ENCODE data around the gene VSNL1.

Gene VSNL1

DNA sequence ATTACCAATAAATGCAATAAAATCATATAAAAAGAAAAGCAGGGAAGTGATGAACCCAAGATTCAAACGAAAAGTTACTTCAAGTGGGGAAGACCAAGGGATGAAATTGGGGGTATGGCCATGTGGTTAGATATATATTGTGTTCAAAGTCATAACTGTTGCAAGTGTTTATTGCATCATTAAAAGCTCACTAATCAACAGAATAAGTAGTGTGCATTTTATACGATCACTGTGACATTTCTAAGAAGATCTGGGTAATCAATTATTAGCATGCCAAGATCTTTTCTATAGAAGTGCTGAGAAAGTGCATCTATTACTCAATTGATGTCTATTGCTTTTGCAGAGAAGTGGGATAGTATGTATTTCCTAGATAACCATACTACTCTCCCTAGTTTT lies 52.9 kb downstream of the VSNL1 start:
- no peaks in the 10 kb centered on the region for H3K27me3 ChIP-seq (ENCODE audit: insufficient read depth, low read length)
- no peak overlapping the region for H2AFZ ChIP-seq (ENCODE audit: low read depth, low read length)
- no peaks in the 10 kb centered on the region for H3K4me1 ChIP-seq (ENCODE audit: insufficient read depth, low read length)
- no peaks in the 10 kb centered on the region for H3K36me3 ChIP-seq (ENCODE audit: insufficient read depth, low read length)
- no peaks in the 10 kb centered on the region for H3K9me3 ChIP-seq (ENCODE audit: low read length)
- H3K4me3 ChIP-seq (ENCODE audit: low read length), result no peak overlapping the region

DNA sequence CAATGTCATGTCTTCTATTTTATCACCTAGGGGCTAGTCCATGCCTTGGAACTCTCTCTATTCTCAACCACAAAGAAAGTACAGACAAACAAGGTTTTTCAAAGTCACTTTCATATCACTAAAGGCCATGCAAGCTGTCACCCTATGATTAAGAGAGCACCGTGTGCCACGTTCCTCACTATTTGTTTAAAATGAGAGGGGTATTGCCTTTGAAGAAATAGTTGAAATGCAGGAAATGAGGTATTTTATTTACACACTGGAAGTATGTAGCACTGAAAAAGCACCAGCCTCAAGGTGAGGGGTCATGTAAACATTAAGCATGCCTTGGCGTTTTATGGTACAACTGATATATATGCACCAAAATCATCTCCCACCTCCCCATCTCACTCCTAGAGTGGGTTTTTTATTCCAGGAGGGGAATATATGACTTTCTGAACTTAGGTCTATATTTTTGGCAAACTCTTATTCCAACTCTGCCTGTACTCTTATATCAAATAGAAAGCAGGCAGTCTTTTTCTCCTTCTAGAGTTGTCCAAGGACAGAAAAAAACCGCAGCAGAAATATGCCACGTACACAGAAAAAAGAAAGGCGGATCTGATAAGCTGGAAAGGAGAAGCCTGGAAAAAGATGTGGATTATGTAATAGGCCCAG lies 53.5 kb downstream of the VSNL1 start:
- no peaks in the 10 kb centered on the region for H3K9me3 ChIP-seq (ENCODE audit: low read length)
- no peak overlapping the region for H3K4me3 ChIP-seq (ENCODE audit: low read length)
- H3K36me3 ChIP-seq (ENCODE audit: insufficient read depth, low read length), result no peaks in the 10 kb centered on the region
- H3K27me3 ChIP-seq (ENCODE audit: insufficient read depth, low read length), result no peaks in the 10 kb centered on the region
- no peaks in the 10 kb centered on the region for H3K4me1 ChIP-seq (ENCODE audit: insufficient read depth, low read length)
- no peak overlapping the region for H2AFZ ChIP-seq (ENCODE audit: low read depth, low read length)

DNA sequence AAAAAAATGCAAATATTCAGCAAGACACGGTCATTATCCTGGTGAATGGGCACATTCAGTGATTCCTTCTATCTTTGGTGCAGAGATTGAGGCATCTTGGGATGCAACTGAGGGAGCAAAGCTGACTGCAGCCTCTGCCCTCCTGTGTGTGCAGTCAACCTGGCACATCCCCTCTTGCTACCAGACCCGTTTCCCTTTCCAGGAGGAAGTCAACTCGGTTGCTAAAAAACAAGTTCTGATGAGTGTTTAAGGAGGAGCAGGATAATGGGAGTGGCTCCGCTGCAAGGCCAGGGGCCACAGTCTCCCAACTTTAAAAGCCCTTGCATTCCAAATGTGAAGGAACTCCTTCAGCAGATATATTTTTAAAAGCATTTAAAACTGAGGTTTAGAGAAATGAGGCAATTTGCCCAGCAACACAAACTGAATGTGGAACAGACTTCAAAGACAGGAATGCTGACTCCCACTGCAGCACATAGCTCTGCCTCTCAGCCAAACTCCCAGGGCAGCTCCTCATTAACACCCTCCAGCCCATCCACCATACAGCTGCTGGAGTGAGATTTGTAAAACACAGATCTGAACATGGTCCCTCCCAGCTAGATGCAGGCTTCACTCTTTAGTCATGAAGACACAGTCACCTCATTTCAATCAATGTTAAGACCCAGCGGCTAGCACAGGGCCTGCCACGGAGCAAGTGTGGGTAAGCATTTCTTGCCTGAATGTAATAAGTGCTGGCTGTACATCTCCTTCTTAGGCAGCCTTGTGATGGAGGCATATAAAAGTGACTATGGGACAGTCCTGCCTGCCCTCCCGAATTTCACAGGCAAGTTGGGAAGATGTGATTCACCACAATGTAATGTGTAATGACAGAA lies 54.3 kb downstream of the VSNL1 start:
- no peak overlapping the region for H3K4me3 ChIP-seq (ENCODE audit: low read length)
- no peaks in the 10 kb centered on the region for H3K4me1 ChIP-seq (ENCODE audit: insufficient read depth, low read length)
- H3K9me3 ChIP-seq (ENCODE audit: low read length), result no peaks in the 10 kb centered on the region
- H3K36me3 ChIP-seq (ENCODE audit: insufficient read depth, low read length), result no peaks in the 10 kb centered on the region
- H2AFZ ChIP-seq (ENCODE audit: low read depth, low read length), result no peak overlapping the region
- peaks cover 2% of the 10 kb centered on the region for H3K27me3 ChIP-seq (ENCODE audit: insufficient read depth, low read length)

DNA sequence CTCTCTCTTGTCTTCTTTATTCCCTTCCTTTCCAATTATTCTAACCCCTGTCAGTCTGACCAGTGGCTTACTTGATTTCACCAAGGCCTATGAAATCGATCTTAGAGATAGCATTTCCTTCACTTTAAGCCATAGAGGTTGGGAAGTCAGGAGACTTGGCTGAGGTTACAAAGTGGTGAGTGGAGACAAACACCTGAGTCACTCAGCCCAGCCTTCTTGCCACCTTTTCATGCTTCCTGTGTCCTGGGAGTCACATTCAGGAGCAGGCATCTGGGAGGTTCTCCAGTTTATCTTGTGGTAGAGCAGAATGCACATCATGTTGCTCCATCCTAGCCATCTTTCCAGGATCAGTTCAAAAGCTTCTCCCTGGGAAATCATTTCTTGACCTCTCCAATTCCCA lies 59.1 kb downstream of the VSNL1 start:
- peaks cover 2% of the 10 kb centered on the region for H3K27me3 ChIP-seq (ENCODE audit: insufficient read depth, low read length)
- H3K9me3 ChIP-seq (ENCODE audit: low read length), result no peaks in the 10 kb centered on the region
- H3K4me3 ChIP-seq (ENCODE audit: low read length), result no peak overlapping the region
- no peak overlapping the region for H2AFZ ChIP-seq (ENCODE audit: low read depth, low read length)
- H3K4me1 ChIP-seq (ENCODE audit: insufficient read depth, low read length), result no peaks in the 10 kb centered on the region
- no peaks in the 10 kb centered on the region for H3K36me3 ChIP-seq (ENCODE audit: insufficient read depth, low read length)

DNA sequence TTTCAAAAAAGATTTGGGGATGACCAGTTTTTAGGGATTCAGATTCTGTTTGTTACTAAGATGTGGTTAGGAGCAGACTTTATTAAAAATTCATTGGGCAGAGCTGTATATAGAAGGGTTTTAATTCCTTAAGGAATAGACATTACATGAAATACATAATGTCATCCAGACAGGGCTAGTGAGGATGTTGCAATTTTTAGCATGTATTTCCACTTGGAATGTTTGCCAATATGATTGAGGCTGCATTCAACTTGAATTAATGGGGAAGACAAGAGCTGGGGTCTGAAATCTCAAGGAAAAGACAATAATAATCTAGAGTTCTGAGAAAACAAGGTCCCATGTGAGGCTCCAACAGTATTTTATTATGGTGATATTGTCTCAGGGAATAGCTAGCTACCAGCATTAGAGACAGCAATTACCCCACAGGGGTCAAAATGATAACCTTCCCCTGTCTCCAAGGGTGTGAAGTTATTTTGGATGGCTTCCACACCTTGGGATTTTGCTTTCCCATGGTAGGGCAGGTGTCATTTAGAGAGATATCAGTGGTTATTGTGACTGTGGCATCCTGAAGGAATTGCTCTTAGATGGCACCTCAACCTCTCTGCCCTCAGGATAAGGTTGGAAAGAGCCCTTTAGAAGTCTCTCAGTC lies 60.2 kb downstream of the VSNL1 start:
- H3K36me3 ChIP-seq (ENCODE audit: insufficient read depth, low read length), result no peaks in the 10 kb centered on the region
- H3K9me3 ChIP-seq (ENCODE audit: low read length), result no peaks in the 10 kb centered on the region
- no peak overlapping the region for H3K4me3 ChIP-seq (ENCODE audit: low read length)
- no peaks in the 10 kb centered on the region for H3K4me1 ChIP-seq (ENCODE audit: insufficient read depth, low read length)
- peaks cover 2% of the 10 kb centered on the region for H3K27me3 ChIP-seq (ENCODE audit: insufficient read depth, low read length)
- H2AFZ ChIP-seq (ENCODE audit: low read depth, low read length), result no peak overlapping the region

DNA sequence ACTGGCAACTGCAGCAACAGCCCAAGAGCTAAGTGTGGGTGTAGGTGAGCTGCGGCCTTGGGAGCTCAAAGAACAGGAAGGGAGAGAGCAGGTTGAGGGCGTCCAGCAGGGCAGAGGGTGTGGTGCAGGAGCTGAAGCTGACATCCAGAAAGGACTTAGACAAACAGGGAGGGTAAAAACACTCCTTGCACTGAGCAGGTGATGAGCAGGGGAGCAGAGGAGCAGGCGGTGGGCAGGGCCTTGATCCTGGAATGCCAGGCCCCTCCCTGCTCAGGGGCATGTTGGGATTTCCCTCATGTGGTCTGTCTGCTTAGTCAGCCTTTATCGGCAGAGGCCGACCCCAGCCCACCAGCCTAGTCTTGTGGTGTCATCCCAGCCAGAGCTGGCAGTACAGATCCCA lies 63.6 kb downstream of the VSNL1 start:
- Histone ChIP-seq H3K4me3 (ENCODE audit: low read length) (no peak overlapping the region), H3K36me3 (ENCODE audit: insufficient read depth, low read length) (no peaks in the 10 kb centered on the region), H3K27me3 (ENCODE audit: insufficient read depth, low read length) (peaks cover 2% of the 10 kb centered on the region), H3K4me1 (ENCODE audit: insufficient read depth, low read length) (peaks cover 7% of the 10 kb centered on the region), H3K9me3 (ENCODE audit: low read length) (no peaks in the 10 kb centered on the region), H2AFZ (ENCODE audit: low read depth, low read length) (no peak overlapping the region)

DNA sequence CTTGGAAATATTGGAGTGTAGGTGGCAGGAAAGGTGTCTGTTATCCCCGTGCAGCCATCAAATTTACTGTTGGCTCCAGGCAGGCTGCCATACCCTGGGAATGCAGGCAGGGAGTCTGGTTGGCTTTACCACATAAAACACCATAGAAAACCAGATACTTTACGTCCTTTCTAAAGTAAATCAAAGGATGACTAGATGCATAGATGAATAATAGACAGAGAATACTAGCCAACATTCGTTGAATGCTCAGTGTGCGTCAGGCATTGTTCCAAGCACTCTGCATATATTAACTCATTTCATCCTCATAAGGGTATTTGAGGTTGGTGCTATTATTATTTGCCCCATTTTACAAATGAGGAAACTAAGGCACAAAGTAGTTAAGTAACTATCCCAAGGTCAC lies 65.2 kb downstream of the VSNL1 start:
- Histone ChIP-seq H3K9me3 (ENCODE audit: low read length) (no peaks in the 10 kb centered on the region), H3K36me3 (ENCODE audit: insufficient read depth, low read length) (no peaks in the 10 kb centered on the region), H3K4me3 (ENCODE audit: low read length) (no peak overlapping the region), H3K4me1 (ENCODE audit: insufficient read depth, low read length) (peaks cover 7% of the 10 kb centered on the region), H3K27me3 (ENCODE audit: insufficient read depth, low read length) (no peaks in the 10 kb centered on the region), H2AFZ (ENCODE audit: low read depth, low read length) (no peak overlapping the region)

DNA sequence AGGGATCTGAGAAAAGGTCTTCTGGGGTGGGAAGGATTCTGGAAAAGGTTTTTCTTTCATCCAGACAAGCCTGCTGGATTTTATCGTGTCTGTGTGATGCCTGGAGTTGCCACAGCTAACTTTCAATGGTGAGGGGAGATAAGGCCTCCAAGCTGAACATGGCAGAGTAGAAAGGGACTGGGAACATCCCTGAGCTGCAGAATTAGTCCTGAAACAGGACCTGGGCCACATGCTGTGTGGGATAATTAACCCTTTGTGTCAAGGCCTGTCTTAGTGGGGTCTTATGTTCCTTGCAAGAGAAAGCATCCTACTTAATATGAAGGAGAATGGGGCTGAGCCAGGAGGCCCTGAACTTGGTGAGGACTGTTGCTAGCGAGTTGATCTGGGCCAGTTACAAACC lies 66.4 kb downstream of the VSNL1 start:
- Histone ChIP-seq H2AFZ (ENCODE audit: low read depth, low read length) (no peak overlapping the region), H3K4me1 (ENCODE audit: insufficient read depth, low read length) (peaks cover 7% of the 10 kb centered on the region), H3K4me3 (ENCODE audit: low read length) (no peak overlapping the region), H3K36me3 (ENCODE audit: insufficient read depth, low read length) (no peaks in the 10 kb centered on the region), H3K9me3 (ENCODE audit: low read length) (no peaks in the 10 kb centered on the region), H3K27me3 (ENCODE audit: insufficient read depth, low read length) (no peaks in the 10 kb centered on the region)

DNA sequence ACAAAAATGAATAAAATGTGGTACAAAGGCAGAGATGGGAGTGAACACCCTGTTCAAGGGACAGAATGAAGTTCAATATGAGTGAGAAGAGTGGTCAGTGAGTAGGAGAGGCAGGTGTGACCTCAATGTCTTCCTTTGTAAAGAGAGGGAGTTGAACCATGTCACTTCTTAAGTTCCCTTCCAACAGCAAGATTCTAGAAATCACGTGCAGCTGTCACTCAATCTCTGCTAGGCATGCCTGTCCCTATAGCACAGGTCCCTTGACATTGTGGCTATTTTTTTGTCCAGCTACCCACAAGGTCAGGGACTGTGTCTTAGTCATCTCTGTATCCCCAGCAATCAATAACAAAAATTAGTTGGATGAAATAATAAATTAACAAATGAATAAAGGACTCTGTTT lies 66.9 kb downstream of the VSNL1 start:
- no peaks in the 10 kb centered on the region for H3K27me3 ChIP-seq (ENCODE audit: insufficient read depth, low read length)
- H3K4me1 ChIP-seq (ENCODE audit: insufficient read depth, low read length), result peaks cover 7% of the 10 kb centered on the region
- no peaks in the 10 kb centered on the region for H3K9me3 ChIP-seq (ENCODE audit: low read length)
- H3K4me3 ChIP-seq (ENCODE audit: low read length), result no peak overlapping the region
- no peak overlapping the region for H2AFZ ChIP-seq (ENCODE audit: low read depth, low read length)
- no peaks in the 10 kb centered on the region for H3K36me3 ChIP-seq (ENCODE audit: insufficient read depth, low read length)

DNA sequence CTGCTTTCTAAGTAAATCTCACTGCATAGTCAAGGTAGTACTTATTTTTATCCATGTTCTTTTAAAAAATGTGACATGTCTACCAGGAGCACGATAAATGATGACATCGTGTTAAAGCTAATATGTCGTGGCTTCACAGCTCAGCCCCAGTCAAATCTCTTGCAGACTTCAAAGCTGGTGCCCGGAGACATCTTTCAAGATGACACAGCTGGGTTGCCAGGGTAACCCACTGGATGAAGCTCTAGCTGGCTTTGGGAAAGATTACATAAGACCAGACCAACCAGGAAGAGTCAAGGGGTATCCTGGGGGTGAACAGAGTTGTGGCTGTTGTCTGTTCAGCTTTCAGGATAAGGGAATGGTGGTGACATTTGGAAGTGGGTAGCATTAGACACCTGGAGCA lies 67.8 kb downstream of the VSNL1 start:
- no peak overlapping the region for H3K4me3 ChIP-seq (ENCODE audit: low read length)
- no peaks in the 10 kb centered on the region for H3K9me3 ChIP-seq (ENCODE audit: low read length)
- no peaks in the 10 kb centered on the region for H3K27me3 ChIP-seq (ENCODE audit: insufficient read depth, low read length)
- H2AFZ ChIP-seq (ENCODE audit: low read depth, low read length), result no peak overlapping the region
- H3K36me3 ChIP-seq (ENCODE audit: insufficient read depth, low read length), result no peaks in the 10 kb centered on the region
- H3K4me1 ChIP-seq (ENCODE audit: insufficient read depth, low read length), result peaks cover 7% of the 10 kb centered on the region

DNA sequence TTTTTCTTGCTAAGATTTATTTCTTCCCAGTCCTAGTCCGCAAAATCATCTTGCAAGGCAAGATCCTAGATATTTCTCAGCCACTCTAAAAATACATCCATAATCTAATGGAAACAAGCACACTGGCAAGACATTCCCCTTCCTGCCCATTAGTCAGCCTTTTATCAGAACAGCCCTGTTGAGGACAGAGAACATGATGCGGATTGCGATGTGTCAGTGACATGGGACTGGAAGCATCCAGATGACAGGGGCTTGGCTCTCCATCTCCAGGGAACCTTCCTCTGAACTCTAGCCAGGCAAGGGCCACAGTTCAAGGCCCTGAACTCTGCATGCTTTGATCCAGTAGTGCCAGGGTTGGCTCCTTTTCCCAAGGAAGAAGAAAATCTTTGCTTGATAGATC lies 70.0 kb downstream of the VSNL1 start:
- no peak overlapping the region for H2AFZ ChIP-seq (ENCODE audit: low read depth, low read length)
- no peaks in the 10 kb centered on the region for H3K9me3 ChIP-seq (ENCODE audit: low read length)
- no peak overlapping the region for H3K4me3 ChIP-seq (ENCODE audit: low read length)
- no peaks in the 10 kb centered on the region for H3K36me3 ChIP-seq (ENCODE audit: insufficient read depth, low read length)
- no peaks in the 10 kb centered on the region for H3K27me3 ChIP-seq (ENCODE audit: insufficient read depth, low read length)
- peaks cover 7% of the 10 kb centered on the region for H3K4me1 ChIP-seq (ENCODE audit: insufficient read depth, low read length)

DNA sequence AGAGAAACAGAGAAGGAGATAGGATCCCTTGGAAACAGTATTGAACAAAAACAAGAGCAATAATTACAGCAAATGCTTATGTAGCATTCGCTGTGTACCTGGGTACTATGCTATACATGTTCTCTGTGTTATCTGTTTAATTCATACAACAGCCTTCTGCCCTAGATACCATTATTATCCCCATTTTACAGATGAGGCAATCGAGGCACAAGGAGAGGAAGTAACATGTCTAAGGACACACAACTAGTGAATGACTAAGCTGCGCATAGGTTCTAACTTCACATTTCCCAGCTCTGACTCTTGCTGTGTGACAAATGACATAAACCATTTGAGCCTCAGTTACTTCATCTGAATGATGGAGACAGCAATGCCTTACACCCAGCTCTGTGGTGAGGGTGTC lies 70.5 kb downstream of the VSNL1 start:
- Histone ChIP-seq H2AFZ (ENCODE audit: low read depth, low read length) (no peak overlapping the region), H3K4me3 (ENCODE audit: low read length) (no peak overlapping the region), H3K27me3 (ENCODE audit: insufficient read depth, low read length) (no peaks in the 10 kb centered on the region), H3K9me3 (ENCODE audit: low read length) (no peaks in the 10 kb centered on the region), H3K36me3 (ENCODE audit: insufficient read depth, low read length) (no peaks in the 10 kb centered on the region), H3K4me1 (ENCODE audit: insufficient read depth, low read length) (peaks cover 7% of the 10 kb centered on the region)

DNA sequence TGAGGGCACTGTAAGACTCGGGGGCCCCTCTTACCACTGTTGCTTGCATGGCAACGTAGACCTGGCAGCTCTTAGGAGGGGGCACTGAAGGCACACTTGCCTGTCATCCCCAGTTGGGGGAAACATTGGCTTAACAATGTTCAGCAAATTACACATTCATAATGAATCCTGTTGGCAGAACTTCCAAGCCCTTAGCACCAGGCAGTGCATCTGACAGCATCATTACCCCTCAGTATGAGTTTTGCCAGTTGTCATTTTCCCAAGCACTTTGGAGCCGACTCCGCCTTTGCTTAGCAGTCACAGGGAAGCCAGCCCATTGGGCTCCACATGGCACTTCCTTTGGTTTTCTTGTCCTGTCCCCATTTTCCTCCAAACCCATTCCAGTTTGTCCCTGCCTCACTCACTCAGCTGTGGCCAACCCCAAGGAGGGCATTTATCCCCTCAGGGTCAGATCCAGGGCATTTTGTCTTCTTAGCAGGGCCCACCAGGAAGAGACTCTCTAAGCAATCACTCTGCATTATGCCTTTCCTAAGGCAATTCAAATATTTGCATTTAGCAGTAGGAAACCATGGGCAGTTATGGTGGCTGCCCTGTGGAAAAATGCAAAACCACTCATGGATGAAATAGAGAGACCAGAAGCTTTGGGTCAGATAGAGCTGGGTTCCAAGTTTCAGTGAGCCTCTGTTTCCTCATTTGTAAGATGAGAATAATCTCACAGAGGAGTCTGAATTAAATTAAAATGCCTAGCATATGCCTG lies 73.9 kb downstream of the VSNL1 start:
- Histone ChIP-seq H3K36me3 (ENCODE audit: insufficient read depth, low read length) (no peaks in the 10 kb centered on the region), H2AFZ (ENCODE audit: low read depth, low read length) (no peak overlapping the region), H3K4me1 (ENCODE audit: insufficient read depth, low read length) (no peaks in the 10 kb centered on the region), H3K27me3 (ENCODE audit: insufficient read depth, low read length) (no peaks in the 10 kb centered on the region), H3K4me3 (ENCODE audit: low read length) (no peak overlapping the region), H3K9me3 (ENCODE audit: low read length) (no peaks in the 10 kb centered on the region)

Data from neuron (in vitro differentiated cells).